ENCODE data around the gene HSPB8.
"Not testable (repeated sequence)": the region's sequence is repeated elsewhere in the genome, so short reads cannot be mapped to it uniquely, and the experiment has no call there.

Gene HSPB8

GRCh38 chr12:119201789-119202543 is 23.2 kb downstream of the HSPB8 start:
- H3K4me3 ChIP-seq (ENCODE audit: low read length), result no peak overlapping the region
- DNase-seq (ENCODE audit: low read depth, low spot score), result no peak

DNA sequence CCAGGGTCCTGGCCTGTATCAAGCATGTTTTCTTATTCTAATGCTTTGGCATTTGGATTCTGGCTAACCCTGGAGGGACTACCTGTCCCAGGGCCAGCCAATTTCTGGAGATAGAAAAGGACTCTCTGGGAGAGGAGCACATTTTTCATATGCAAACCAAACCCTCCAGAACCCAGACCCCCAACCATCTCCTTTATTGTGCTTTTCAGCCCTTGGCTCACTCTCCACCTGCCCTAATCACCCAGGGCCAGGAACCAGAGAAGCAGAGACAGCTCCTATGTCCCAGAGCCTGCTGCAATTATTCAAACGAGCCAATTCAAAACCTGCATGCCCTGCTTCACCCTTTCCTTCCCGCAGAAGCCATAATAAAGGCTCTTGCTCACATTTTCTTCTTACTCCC is 23.8 kb downstream of the HSPB8 start:
- no peak for DNase-seq (ENCODE audit: low read depth, low spot score)
- no peak overlapping the region for H3K4me3 ChIP-seq (ENCODE audit: low read length)

GRCh38 chr12:119204131-119204530 is 25.4 kb downstream of the HSPB8 start:
- H3K4me3 ChIP-seq (ENCODE audit: low read length), result no peak overlapping the region
- no peak for DNase-seq (ENCODE audit: low read depth, low spot score)

GRCh38 chr12:119204671-119205285 is 26.0 kb downstream of the HSPB8 start:
- no peak overlapping the region for H3K4me3 ChIP-seq (ENCODE audit: low read length)
- DNase-seq (ENCODE audit: low read depth, low spot score), result no peak

DNA sequence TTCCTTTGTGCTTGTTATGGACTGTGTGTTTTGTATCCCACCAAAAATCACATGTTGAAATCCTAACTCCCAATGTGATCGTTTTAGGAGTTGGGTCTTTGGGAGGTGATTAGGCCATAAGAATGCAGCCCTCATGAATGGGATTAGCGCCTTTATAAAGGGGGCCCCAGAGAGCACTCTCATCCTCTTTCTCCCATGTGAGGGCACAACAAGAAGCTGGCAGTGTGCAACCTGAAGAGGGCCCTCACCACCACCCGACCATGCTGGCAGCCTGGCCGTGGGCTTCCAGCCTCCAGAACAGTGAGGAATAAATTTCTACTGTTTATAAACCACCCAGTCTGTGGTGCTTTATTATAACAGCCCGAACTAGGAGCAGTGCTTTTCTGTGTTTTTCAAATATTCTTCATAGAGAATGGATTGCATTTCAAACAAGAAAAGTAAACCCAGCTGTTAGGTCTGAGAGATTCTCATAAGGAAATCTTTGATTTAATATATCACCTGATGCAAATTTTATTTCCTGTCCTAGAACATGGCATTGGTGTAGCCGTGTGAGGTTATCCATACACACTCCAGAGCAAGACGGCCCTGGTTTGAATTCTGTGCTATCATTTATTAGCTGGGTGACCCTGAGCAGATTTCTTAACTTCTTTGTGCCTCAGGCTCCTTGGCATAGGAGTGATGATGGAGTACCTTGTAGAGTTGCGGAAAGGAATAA is 27.8 kb downstream of the HSPB8 start:
- H3K4me3 ChIP-seq (ENCODE audit: low read length), result no peak overlapping the region
- no peak for DNase-seq (ENCODE audit: low read depth, low spot score)

DNA sequence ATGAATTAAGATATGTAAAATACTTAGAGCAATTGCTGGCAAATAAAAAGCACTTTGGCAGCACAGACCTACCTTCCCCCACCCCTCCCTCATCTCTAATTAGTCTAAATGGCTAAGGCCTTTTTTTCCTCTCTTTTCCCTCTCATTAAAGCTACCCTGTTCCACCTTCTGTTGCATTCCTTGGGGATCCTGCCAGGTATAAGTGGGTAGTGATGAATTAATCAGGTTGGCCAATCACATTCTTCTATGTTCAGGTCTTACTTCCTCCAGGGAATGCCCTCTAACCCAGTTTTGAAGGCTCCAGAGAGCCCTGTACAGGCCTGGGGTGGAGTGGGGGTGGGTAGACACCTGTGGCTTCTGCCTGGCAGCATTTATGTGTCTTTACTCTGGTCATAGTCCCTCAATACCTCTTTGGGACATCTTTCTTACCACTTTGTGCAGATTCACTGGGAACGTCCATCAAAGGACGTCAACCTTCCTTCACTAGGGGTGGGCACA is 28.4 kb downstream of the HSPB8 start:
- DNase-seq (ENCODE audit: low read depth, low spot score), result no peak
- no peak overlapping the region for H3K4me3 ChIP-seq (ENCODE audit: low read length)

DNA sequence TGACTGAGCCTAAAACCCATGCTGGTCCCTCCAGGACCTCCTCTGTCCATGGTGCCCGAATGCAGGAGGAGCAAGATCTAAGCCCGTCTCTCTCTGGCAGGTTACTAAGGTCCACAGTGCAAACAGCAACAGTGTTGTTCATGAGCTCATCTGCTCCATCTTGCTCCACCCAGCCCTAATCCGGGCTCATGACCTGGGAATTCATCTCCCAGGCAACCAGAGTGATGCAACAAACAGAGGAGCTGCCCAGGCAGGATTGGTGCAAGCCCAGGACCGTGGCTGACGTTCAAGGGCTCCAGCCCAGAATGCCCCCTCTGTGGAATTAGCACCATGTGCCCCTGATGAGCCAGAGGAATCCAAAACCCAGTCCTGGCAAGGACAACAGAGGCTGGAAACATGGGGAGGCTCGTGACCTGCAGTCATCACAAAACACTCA is 29.9 kb downstream of the HSPB8 start:
- DNase-seq (ENCODE audit: low read depth, low spot score), result no peak
- H3K4me3 ChIP-seq (ENCODE audit: low read length), result no peak overlapping the region

DNA sequence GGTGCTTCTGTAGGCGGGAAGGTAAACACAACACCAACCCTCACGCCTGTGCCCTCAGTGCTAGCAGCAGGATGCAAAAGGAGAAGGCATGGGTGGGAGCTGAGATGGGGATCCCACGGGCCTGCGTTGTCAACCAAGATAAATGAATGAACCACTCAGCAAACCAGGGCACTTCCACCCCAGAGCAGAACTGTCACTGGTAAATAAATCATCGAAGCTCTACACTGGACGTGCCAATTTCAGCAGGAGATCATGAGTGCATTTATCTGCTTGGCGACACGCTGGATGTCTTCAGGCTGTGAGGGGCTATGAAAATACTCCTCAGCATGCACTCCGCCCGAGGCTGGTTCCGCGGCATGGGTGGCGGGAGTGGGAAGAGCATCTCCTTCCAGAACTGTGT is 33.2 kb downstream of the HSPB8 start:
- no peak overlapping the region for H3K4me3 ChIP-seq (ENCODE audit: low read length)
- no peak for DNase-seq (ENCODE audit: low read depth, low spot score)

DNA sequence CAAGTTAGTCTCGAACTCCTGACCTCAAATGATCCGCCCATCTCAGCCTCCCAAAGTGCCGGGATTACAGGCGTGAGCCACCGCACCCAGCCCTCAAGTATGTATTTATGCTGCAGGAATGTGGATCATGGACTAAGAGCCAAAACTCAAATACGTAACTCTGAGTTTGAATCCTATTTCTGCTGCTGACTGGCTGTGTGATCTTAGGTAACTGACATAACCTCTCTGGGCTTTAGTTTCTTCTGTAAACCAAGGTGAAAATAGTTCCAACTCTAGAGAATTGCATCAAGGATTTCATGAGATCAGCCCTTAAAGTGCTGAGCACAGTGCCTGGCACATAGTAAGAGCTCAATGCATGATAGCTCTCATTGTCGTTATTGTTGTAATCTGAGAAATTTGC is 37.4 kb downstream of the HSPB8 start:
- H3K4me3 ChIP-seq (ENCODE audit: low read length), result no peak overlapping the region
- no peak for DNase-seq (ENCODE audit: low read depth, low spot score)

DNA sequence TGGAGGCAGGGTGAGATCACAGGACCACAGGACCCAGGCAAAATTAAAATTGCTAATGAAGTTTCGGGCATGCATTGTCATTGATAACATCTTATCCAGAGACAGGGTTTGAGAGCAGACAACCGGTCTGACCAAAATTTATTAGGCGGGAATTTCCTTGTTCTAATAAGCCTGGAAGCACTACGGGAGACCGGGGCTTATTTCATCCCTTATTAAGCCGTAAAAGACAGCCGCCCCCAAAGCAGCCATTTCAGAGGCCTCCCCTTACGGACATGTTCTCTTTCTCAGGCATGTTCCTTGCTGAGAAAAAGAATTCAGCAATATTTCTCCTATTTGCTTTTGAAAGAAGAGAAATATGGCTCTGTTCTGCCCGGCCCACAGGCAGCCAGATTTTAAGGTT is 40.1 kb downstream of the HSPB8 start:
- not testable (repeated sequence) for DNase-seq (ENCODE audit: low read depth, low spot score)

DNA sequence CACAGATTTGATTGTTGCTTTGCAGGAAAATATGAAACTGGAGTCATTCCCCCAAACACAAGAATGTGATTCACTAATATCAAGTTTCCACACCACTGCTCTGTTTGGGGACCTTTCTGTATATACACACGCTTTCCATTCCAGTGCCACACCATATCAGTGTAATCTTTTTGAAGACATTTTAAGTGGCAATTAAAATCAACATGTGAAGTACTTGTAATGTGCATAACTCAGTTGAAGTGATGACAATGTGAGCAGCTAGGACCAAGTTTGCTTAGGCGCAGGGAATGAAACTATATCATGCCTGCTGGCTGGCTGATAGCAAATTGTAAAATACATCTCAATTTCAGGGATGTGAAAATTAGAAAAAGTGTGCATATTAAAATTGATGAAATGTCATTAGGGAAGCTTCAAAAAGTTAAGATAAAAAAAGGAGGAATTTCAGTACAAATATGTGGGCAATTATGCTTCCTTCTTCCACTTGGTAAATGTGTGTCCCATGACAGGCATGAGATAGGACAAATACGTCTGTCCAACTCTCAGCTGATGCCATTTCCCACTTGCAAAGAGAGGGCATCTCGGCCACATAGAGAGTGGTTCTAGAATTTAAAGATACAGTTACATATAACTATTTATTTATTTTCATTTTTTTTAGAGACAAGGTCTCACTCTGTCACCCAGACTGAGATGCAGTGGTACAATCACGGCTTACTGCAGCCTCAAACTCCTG is 43.7 kb downstream of the HSPB8 start:
- H3K4me3 ChIP-seq (ENCODE audit: low read length), result no peak overlapping the region
- DNase-seq (ENCODE audit: low read depth, low spot score), result no peak

More for the DNA sequence above, 40.1 kb downstream of the HSPB8 start:
- H3K4me3 ChIP-seq (ENCODE audit: low read length), result not testable (repeated sequence)

DNA sequence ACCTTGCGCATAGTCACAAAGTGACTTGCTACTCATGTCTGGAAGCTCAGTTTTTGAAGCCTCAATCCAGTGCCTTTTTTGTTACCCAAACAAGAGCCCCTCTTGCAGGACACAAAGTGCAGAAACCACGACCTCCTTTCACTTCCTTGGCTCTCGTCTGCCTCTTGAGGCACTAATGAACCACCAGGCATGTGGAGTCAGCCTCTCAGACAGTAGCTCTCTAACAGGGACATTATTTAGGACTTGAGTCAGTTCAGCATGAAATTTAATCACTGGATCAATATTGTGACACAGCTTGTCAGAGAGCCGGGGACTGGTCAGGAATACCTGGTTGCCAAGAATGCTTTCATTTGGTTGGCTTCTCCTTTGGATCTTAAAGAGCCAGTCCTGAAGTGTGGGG is 46.7 kb downstream of the HSPB8 start:
- H3K4me3 ChIP-seq (ENCODE audit: low read length), result no peak overlapping the region
- DNase-seq (ENCODE audit: low read depth, low spot score), result no peak

- DNase-seq (ENCODE audit: low read depth, low spot score), result no peak
- no peak overlapping the region for H3K4me3 ChIP-seq (ENCODE audit: low read length)
These were observed 48.6 kb downstream of the HSPB8 start for GRCh38 chr12:119227292-119227691.

DNA sequence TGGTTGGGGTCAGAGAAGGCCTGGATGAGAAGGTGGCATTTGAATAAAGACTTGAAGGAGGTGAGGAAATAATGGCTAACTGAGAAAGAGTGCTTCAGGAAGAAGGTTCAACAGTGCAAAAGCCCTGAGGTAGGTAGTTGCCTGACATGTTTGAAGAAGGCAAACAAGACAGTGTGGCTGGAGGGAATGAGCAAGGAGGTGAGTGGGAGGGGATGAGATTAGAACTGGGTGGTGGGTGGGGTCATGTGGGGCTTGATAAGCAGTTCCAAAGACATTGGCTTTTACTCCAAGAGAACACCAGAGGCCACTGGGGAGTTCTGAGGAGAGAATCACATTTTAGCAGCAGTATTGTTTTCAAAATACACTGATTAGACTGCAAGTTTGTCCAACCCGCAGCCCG is 50.5 kb downstream of the HSPB8 start:
- no peak for DNase-seq (ENCODE audit: low read depth, low spot score)
- H3K4me3 ChIP-seq (ENCODE audit: low read length), result no peak overlapping the region

DNA sequence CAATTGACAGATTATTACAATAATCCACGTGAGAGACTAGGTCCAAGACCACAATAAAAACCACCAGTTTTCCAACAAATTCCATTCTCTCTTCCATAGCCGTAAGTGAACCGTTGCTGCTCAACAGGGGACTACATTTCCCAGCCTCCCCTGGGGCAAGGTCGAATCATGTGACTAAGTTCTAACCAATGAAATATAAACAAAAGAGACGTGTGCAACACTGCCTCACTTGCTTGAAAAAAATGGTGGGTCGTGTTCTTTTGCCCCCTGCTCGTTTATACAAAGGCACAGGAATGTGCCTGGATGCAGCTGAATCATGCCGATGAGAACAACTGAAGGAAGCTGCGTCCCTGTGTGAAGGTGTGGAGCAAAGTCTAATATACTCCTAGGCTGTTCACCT is 51.1 kb downstream of the HSPB8 start:
- peak; percentile 19 for DNase-seq (ENCODE audit: low read depth, low spot score)
- H3K4me3 ChIP-seq (ENCODE audit: low read length), result no peak overlapping the region

DNA sequence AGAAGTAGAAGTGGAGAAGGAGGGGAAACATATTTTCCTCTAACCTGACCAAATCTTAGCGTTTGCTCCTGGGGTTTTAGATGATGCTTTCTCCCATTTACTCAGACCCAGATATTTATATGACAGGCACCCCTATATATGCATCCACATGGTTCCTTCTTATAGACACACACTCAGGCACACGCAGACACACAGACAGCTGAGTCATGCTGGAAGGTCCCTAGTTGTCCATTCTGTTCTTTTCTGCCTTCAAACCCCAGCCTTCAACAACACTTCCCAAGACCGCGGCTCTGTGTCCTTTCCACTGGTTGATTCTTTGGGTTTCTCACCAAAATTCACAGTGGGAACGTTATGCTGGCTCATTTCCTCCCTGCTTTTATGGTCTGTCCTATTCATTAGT is 52.1 kb downstream of the HSPB8 start:
- DNase-seq (ENCODE audit: low read depth, low spot score), result no peak
- no peak overlapping the region for H3K4me3 ChIP-seq (ENCODE audit: low read length)

DNA sequence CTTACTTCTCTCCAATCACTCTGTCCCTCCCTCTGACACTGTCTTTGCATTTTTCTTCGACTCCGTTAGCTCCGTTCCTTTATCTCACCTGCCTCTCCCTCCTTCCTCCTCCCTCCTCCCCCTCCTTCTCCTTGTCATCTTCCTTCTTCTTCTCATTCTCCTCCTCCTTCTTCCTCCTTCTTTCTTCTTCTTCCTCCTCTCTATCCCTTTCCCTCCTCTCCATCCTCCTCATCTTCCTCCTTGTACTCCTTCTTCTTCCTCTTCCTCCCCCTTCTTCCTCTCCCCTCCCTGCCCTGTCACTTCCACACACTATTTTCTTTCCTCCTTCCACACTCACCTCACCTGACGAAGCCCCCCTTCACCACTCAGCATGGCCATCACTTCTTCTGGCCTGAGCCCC is 53.0 kb downstream of the HSPB8 start:
- H3K4me3 ChIP-seq (ENCODE audit: low read length), result no peak overlapping the region
- DNase-seq (ENCODE audit: low read depth, low spot score), result no peak

GRCh38 chr12:119235197-119235751 is 56.5 kb downstream of the HSPB8 start:
- no peak for DNase-seq (ENCODE audit: low read depth, low spot score)
- H3K4me3 ChIP-seq (ENCODE audit: low read length), result no peak overlapping the region

GRCh38 chr12:119236372-119236771 is 57.6 kb downstream of the HSPB8 start:
- no peak overlapping the region for H3K4me3 ChIP-seq (ENCODE audit: low read length)
- no peak for DNase-seq (ENCODE audit: low read depth, low spot score)
